IMR-90 (cell line): Measurements from ENCODE around the gene GRAMD2A. TPM values are rescaled to one million over a fixed set of nuclear protein-coding genes. Genes with fewer than 3 reads are reported as not detected.
A peak's percentile ranks its signal among the peaks of the same experiment; 100 is the strongest.

Source experiments
- ATAC-seq: fragments of 200-7000 bp; cut with Tn5 transposase; 2 replicates; pipeline ENCODE4 v1.9.1; 2020; ENCODE audit warnings: low read depth, mild to moderate bottlenecking, moderate library complexity
- BruUV-seq: library from RNA; stranded (reverse); fragments of 400-500 nt; replicated peaks from 2 replicates; lab custom pipeline; 2021; lab: Mats Ljungman, UMichigan
- CTCF ChIA-PET: fragments of 300-600 bp; formaldehyde crosslinking; extraction: SDS; loops from one replicate; lab custom pipeline; 2021; ENCODE audit warnings: antibody characterized with exemption; lab: Yijun Ruan, JAX
- POLR2A ChIA-PET: fragments of 300-600 bp; sonication (Branson Sonifier 250); formaldehyde crosslinking; loops from one replicate; lab custom pipeline; 2022; ENCODE audit warnings: antibody characterized with exemption; ENCODE audit not compliant: unreplicated experiment; lab: Charles Lee
- DNase-seq: peaks from one replicate; pipeline ENCODE4 v3.0.0; 2013
- H2AFZ ChIP-seq: replicated peaks from 2 replicates; pipeline ENCODE3; 2013; ENCODE audit warnings: low read length, mild to moderate bottlenecking; ENCODE audit not compliant: poor library complexity
- H2AK5ac ChIP-seq: 2 replicates; pipeline ENCODE4 v1.6.1; 2013; ENCODE audit warnings: low read depth, low read length, inconsistent platforms
- H2AK9ac ChIP-seq: replicated peaks from 2 replicates; pipeline ENCODE3; 2013; ENCODE audit warnings: mild to moderate bottlenecking, low read depth, low read length, moderate library complexity; ENCODE audit not compliant: poor library complexity
- H2BK120ac ChIP-seq: 2 replicates; pipeline ENCODE4 v1.6.1; 2013; ENCODE audit warnings: low read depth, low read length, inconsistent platforms
- H2BK15ac ChIP-seq: 3 replicates; pipeline ENCODE4 v1.6.1; 2013; ENCODE audit warnings: low read depth, low read length, inconsistent platforms
- H2BK20ac ChIP-seq: 2 replicates; pipeline ENCODE4 v1.6.1; 2013; ENCODE audit warnings: low read depth, mild to moderate bottlenecking, inconsistent platforms, low read length, moderate library complexity
- H2BK5ac ChIP-seq: 2 replicates; pipeline ENCODE4 v1.6.1; 2013; ENCODE audit warnings: mild to moderate bottlenecking, low read depth, low read length, inconsistent platforms; ENCODE audit not compliant: poor library complexity, severe bottlenecking
- H3K14ac ChIP-seq: replicated peaks from 2 replicates; pipeline ENCODE4 v1.6.1; 2013; ENCODE audit warnings: low read depth, low read length, inconsistent platforms
- H3K18ac ChIP-seq: 2 replicates; pipeline ENCODE4 v1.6.1; 2013; ENCODE audit warnings: low read depth, low read length, control low read depth
- H3K23ac ChIP-seq: 2 replicates; pipeline ENCODE4 v1.6.1; 2013; ENCODE audit warnings: low read depth, low read length, inconsistent platforms
- H3K27ac ChIP-seq: 2 replicates; pipeline ENCODE4 v1.5.1; 2013; ENCODE audit warnings: mild to moderate bottlenecking, control low read depth, low read length; ENCODE audit not compliant: insufficient read depth
- H3K27me3 ChIP-seq: 2 replicates; pipeline ENCODE4 v1.6.1; 2013; ENCODE audit warnings: low read length; ENCODE audit not compliant: control insufficient read depth, insufficient read depth
- H3K36me3 ChIP-seq: 2 replicates; pipeline ENCODE4 v1.6.1; 2013; ENCODE audit warnings: low read length, mixed read lengths; ENCODE audit not compliant: control insufficient read depth, insufficient read depth
- H3K4ac ChIP-seq: 2 replicates; pipeline ENCODE4 v1.6.1; 2013; ENCODE audit warnings: low read depth, low read length, inconsistent platforms
- H3K4me1 ChIP-seq: 2 replicates; pipeline ENCODE4 v1.6.1; 2013; ENCODE audit warnings: low read length, mixed read lengths; ENCODE audit not compliant: control insufficient read depth, insufficient read depth
- H3K4me2 ChIP-seq: 2 replicates; pipeline ENCODE4 v1.6.1; 2013; ENCODE audit warnings: low read depth, mild to moderate bottlenecking, control low read depth, low read length, moderate library complexity
- H3K4me3 ChIP-seq: 2 replicates; pipeline ENCODE4 v1.5.1; 2013; ENCODE audit warnings: low read depth, mild to moderate bottlenecking, control low read depth, low read length, moderate library complexity; ENCODE audit not compliant: insufficient read depth
- H3K56ac ChIP-seq: 2 replicates; pipeline ENCODE4 v1.6.1; 2013; ENCODE audit warnings: low read length, inconsistent platforms; ENCODE audit not compliant: insufficient read depth; ENCODE audit errors: extremely low read depth
- H3K79me1 ChIP-seq, 2 experiments: 2 replicates each; pipeline ENCODE4 v1.6.1; 2013; ENCODE audit warnings: low read length in 2 of 2, inconsistent platforms in 1 of 2, low read depth in 1 of 2
- H3K9ac ChIP-seq: 2 replicates; pipeline ENCODE4 v1.6.1; 2013; ENCODE audit warnings: low read depth, low read length, control low read depth
- H3K9me1 ChIP-seq: 2 replicates; pipeline ENCODE4 v1.6.1; 2013; ENCODE audit warnings: low read length, inconsistent platforms; ENCODE audit not compliant: insufficient read depth
- H3K9me3 ChIP-seq: 2 replicates; pipeline ENCODE4 v1.6.1; 2013; ENCODE audit warnings: low read length; ENCODE audit not compliant: control insufficient read depth, insufficient read depth
- H4K20me1 ChIP-seq: 2 replicates; pipeline ENCODE4 v1.6.1; 2013; ENCODE audit warnings: low read length, inconsistent platforms; ENCODE audit not compliant: insufficient read depth
- H4K5ac ChIP-seq: 2 replicates; pipeline ENCODE4 v1.6.1; 2013; ENCODE audit warnings: mild to moderate bottlenecking, low read depth, low read length, control low read depth
- H4K8ac ChIP-seq, 2 experiments: 2 replicates each; pipeline ENCODE4 v1.6.1; 2013; ENCODE audit warnings: low read depth in 2 of 2, low read length in 2 of 2, control low read depth in 1 of 2, inconsistent platforms in 1 of 2
- H4K91ac ChIP-seq: 2 replicates; pipeline ENCODE4 v1.6.1; 2013; ENCODE audit warnings: low read depth, low read length, inconsistent platforms; ENCODE audit not compliant: insufficient read depth
- BHLHE40 ChIP-seq: fragments of 150-350 bp; IDR thresholded peaks from 2 replicates; pipeline ENCODE4 v1.6.1; 2016; ENCODE audit warnings: mild to moderate bottlenecking, low read depth, low read length
- MAZ ChIP-seq: IDR thresholded peaks from 2 replicates; pipeline ENCODE4 v1.6.1; 2012; ENCODE audit warnings: low read depth, mild to moderate bottlenecking, low read length, improper control_type of control experiment, moderate library complexity, borderline replicate concordance
- MXI1 ChIP-seq: IDR thresholded peaks from 2 replicates; pipeline ENCODE4 v1.6.1; 2012; ENCODE audit warnings: low read depth, mild to moderate bottlenecking, low read length, moderate library complexity, borderline replicate concordance
- RCOR1 ChIP-seq: IDR thresholded peaks from 2 replicates; pipeline ENCODE4 v1.6.1; 2012; ENCODE audit warnings: mild to moderate bottlenecking, low read length, improper control_type of control experiment; ENCODE audit not compliant: insufficient replicate concordance
- WGBS, 2 experiments: methylation state at CpG; one replicate each; pipeline versions ENCODE4 v1.1.5 to v1.1.7; 2013; ENCODE audit warnings: missing lambda C conversion rate in 2 of 2; ENCODE audit not compliant: insufficient read length in 1 of 2; ENCODE audit errors: extremely low coverage in 2 of 2; 5-methylcytosine and 5-hydroxymethylcytosine counted together
- dilution Hi-C: fragments of 300-500 bp; cut with HindIII; formaldehyde crosslinking; loops from one replicate; pipeline ENCODE4 v1.14.3; 2018; ENCODE audit warnings: low sequenced_read_pairs; ENCODE audit not compliant: unreplicated experiment
- in situ Hi-C: fragments of 300-500 bp; cut with MboI; formaldehyde crosslinking; loops from 3 replicates; pipeline ENCODE4 v1.14.3; 2019; ENCODE audit warnings: low sequenced_read_pairs, inconsistent platforms, mixed read lengths
- intact Hi-C: fragments of 100-400 bp; cut with micrococcal nuclease; formaldehyde crosslinking; loops from 2 replicates; pipeline ENCODE4 v1.10.0; 2022
- polyA plus RNA-seq, 3 experiments: library from polyadenylated mRNA; depleted of rRNA; stranded (reverse); fragments of >200 nt; gene quantifications; 2 replicates each; pipeline ENCODE4 v1.2.3, GENCODE V29; 2012; ENCODE audit warnings: low replicate concordance in 1 of 3
- total RNA-seq: library from RNA; depleted of rRNA; stranded (reverse); fragments of >200 nt; gene quantifications from 2 replicates; pipeline ENCODE4 v1.2.3, GENCODE V29; 2012
- TF ChIP-seq, protein P1 (sequence below): fragments of 150-350 bp; IDR thresholded peaks from 2 replicates; pipeline ENCODE4 v1.6.1; 2016; ENCODE audit warnings: low read depth, mild to moderate bottlenecking, low read length, moderate library complexity, borderline replicate concordance
- TF ChIP-seq, protein P2 (sequence below): fragments of 150-350 bp; IDR thresholded peaks from 2 replicates; pipeline ENCODE4 v1.6.1; 2017; ENCODE audit warnings: mild to moderate bottlenecking, antibody characterized with exemption, low read length, low read depth

GRAMD2A gene
- total and polyA plus RNA-seq, 2 of the 4 experiments (the other 2 are of a cell fraction), result 0.14 to 0.18 TPM

DNA sequence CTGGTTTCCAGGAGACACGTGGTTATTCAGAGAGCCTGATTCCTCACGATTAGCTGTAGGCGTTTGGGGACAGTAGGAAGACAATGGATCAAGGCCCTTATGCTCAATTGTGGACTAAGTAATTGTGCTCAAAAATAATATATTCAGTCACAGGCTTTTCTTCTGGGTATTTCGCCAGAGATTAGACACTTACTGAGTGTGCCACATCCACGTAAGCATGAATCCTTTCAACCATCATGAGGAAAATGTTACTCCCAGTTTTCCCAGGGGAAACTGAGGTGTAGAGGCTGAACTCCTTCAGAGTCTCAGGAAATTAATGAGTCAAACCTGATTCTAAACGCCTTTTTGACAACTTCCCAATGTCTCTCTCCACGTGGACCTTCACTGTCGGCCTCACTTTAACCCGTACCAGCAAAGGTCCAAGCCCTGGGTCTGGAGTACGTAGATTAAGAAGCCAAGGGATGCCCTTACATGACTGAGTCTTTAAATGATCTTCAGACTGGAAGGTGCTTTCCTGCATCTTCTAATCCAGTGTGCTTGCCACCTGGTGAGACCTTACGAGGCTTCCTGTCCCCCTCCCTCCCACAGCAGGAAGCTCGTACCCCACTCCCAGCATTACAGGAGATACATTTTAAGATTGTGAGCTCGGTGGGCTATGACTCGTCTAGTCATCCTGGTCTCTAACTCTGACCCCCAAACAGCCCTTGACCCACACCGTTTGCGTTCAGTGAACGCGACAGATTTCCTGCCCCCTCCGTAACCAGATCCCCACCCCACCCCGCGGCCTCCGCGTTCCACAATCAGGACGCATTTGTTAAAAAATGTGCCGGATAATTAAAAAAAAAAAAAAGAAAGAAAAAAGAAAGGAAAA is 31.7 kb upstream of the GRAMD2A start:
- H3K27ac ChIP-seq, result peak overlapping the region; percentile 100
- H2AK9ac ChIP-seq, result peak overlapping the region; percentile 99
- CTCF ChIA-PET, result no interaction called here
- TF ChIP-seq MXI1 (peak; percentile 66; the same call in 1 of the 2 replicates), BHLHE40 (no peak; the same call in 1 of the 2 replicates), MAZ (no peak), RCOR1 (no peak)
- TF ChIP-seq, protein P1, sequence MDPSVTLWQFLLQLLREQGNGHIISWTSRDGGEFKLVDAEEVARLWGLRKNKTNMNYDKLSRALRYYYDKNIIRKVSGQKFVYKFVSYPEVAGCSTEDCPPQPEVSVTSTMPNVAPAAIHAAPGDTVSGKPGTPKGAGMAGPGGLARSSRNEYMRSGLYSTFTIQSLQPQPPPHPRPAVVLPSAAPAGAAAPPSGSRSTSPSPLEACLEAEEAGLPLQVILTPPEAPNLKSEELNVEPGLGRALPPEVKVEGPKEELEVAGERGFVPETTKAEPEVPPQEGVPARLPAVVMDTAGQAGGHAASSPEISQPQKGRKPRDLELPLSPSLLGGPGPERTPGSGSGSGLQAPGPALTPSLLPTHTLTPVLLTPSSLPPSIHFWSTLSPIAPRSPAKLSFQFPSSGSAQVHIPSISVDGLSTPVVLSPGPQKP, result no peak
- TF ChIP-seq, protein P2, sequence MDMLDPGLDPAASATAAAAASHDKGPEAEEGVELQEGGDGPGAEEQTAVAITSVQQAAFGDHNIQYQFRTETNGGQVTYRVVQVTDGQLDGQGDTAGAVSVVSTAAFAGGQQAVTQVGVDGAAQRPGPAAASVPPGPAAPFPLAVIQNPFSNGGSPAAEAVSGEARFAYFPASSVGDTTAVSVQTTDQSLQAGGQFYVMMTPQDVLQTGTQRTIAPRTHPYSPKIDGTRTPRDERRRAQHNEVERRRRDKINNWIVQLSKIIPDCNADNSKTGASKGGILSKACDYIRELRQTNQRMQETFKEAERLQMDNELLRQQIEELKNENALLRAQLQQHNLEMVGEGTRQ, result 0 out of 2 replicates have a peak, but pooled peaks have one; percentile 15
- peak overlapping the region; percentile 95 for H3K14ac ChIP-seq
- intact Hi-C loops, result no loop called here
- H2BK120ac ChIP-seq, result peak overlapping the region; percentile 88
- peak overlapping the region; percentile 89 for H3K18ac ChIP-seq
- in situ Hi-C loops, result no loop called here
- H3K4me3 ChIP-seq, result peak overlapping the region; percentile 96
- H4K91ac ChIP-seq, result peak overlapping the region; percentile 95
- H2AK5ac ChIP-seq, result peak overlapping the region; percentile 93
- H3K4me2 ChIP-seq, result peak overlapping the region; percentile 96
- peaks cover 7% of the 10 kb centered on the region for H3K9me1 ChIP-seq
- no peak for ATAC-seq
- H3K36me3 ChIP-seq, result peaks cover 6% of the 10 kb centered on the region
- H3K27me3 ChIP-seq, result no peaks in the 10 kb centered on the region
- peak overlapping the region; percentile 100 for H3K23ac ChIP-seq
- H3K9ac ChIP-seq, result peak overlapping the region; percentile 99
- peak; percentile 24 for DNase-seq
- POLR2A ChIA-PET, result interaction anchor here (0.6 to 1.1 kb wide), 2 partner anchors 28 to 477 kb away, joined by 3 to 6 read pairs; no protein-coding TSS in a partner anchor
- H4K8ac ChIP-seq, result peak overlapping the region; percentile 95
- peak overlapping the region; percentile 67 for H4K5ac ChIP-seq
- BruUV-seq, result no TSS peak
- no peaks in the 10 kb centered on the region for H3K9me3 ChIP-seq
- peak overlapping the region; percentile 79 for H2BK20ac ChIP-seq
- dilution Hi-C loops, result no loop called here
- peak overlapping the region; percentile 8 for H2AFZ ChIP-seq
- peak overlapping the region; percentile 99 for H2BK5ac ChIP-seq
- peaks cover 10 to 42% of the 10 kb centered on the region in 2 experiments; a peak in 2 of 4 replicates for H3K79me1 ChIP-seq
- H3K4me1 ChIP-seq, result peaks cover 18% of the 10 kb centered on the region
- peaks cover 48% of the 10 kb centered on the region for H4K20me1 ChIP-seq
- H2BK15ac ChIP-seq, result peak overlapping the region; percentile 52; the same call in 2 of the 3 replicates
- peak overlapping the region; percentile 93 for H3K4ac ChIP-seq
- WGBS, 2 experiments, result no CpG with 5 or more reads among the region's 25 CpGs
- peak overlapping the region; percentile 93 for H3K56ac ChIP-seq
